GM12875 (cell line): ENCODE data around the gene CADPS2.

Source experiments
- H3K4me3 ChIP-seq: one replicate; pipeline ENCODE4 v1.5.1; 2011; ENCODE audit warnings: low read depth, low read length, control low read depth
- CTCF ChIP-seq: IDR thresholded peaks from 2 replicates; pipeline ENCODE4 v1.5.1; 2011; ENCODE audit warnings: low read depth, mild to moderate bottlenecking, control low read depth, inconsistent platforms, low read length, moderate library complexity, borderline replicate concordance; ENCODE audit not compliant: insufficient read depth

CADPS2 gene

GRCh38 chr7:122369756-122370155 is 516.5 kb downstream of the CADPS2 start:
- H3K4me3 ChIP-seq: no peak overlapping the region
- TF ChIP-seq CTCF: no peak

GRCh38 chr7:122364761-122365280 is 521.4 kb downstream of the CADPS2 start:
- TF ChIP-seq CTCF: no peak
- no peak overlapping the region for H3K4me3 ChIP-seq

- no peak overlapping the region for H3K4me3 ChIP-seq
- no peak for TF ChIP-seq CTCF
Observed at GRCh38 chr7:122363144-122363543, 523.1 kb downstream of the CADPS2 start.

GRCh38 chr7:122362473-122362872 is 523.8 kb downstream of the CADPS2 start:
- H3K4me3 ChIP-seq: no peak overlapping the region
- no peak for TF ChIP-seq CTCF

- TF ChIP-seq CTCF: no peak
- no peak overlapping the region for H3K4me3 ChIP-seq
Observed at GRCh38 chr7:122354656-122355055, 531.6 kb downstream of the CADPS2 start.

GRCh38 chr7:122352454-122352853 is 533.8 kb downstream of the CADPS2 start:
- no peak overlapping the region for H3K4me3 ChIP-seq
- no peak for TF ChIP-seq CTCF

- TF ChIP-seq CTCF: no peak
- no peak overlapping the region for H3K4me3 ChIP-seq
Observed at GRCh38 chr7:122350701-122351100, 535.6 kb downstream of the CADPS2 start.
